ENCODE measurements around the gene GPRC5A. TPM values are rescaled to one million over a fixed set of nuclear protein-coding genes. Genes with fewer than 3 reads are reported as not detected.

Gene GPRC5A
- total and polyA plus RNA-seq, 9 donors = 6.5 to 71.5 (median 37.9) TPM

GRCh38 chr12:12930633-12931219 lies 39.4 kb downstream of the GPRC5A start:
- TF ChIP-seq EP300 (IDR thresholded peaks at IDR 0.05) (no peak), POLR2A (IDR thresholded peaks at IDR 0.05) (no peak), CTCF (IDR thresholded peaks at IDR 0.05) (no peak)
- intact Hi-C loops (cut with DNase I) = no loop called here
- Histone ChIP-seq H3K4me1 (ENCODE audit: insufficient read depth) (no peaks in the 10 kb centered on the region), H3K27ac (no peak overlapping the region), H3K9me3 (no peaks in the 10 kb centered on the region), H3K36me3 (no peaks in the 10 kb centered on the region), H3K4me3 (no peak overlapping the region), H3K27me3 (no peaks in the 10 kb centered on the region)
- no peak for DNase-seq
- 85 to 94% (median 85%) methylated on average over 2 of the region's 2 CpGs for WGBS, 3 donors

GRCh38 chr12:12933742-12934141 lies 42.4 kb downstream of the GPRC5A start:
- WGBS, 3 donors = 91 to 96% (median 96%) methylated on average over 4 of the region's 4 CpGs
- intact Hi-C loops (cut with DNase I) = no loop called here
- Histone ChIP-seq H3K36me3 (no peaks in the 10 kb centered on the region), H3K27ac (no peak overlapping the region), H3K4me3 (no peak overlapping the region), H3K4me1 (ENCODE audit: insufficient read depth) (no peaks in the 10 kb centered on the region), H3K27me3 (no peaks in the 10 kb centered on the region), H3K9me3 (no peaks in the 10 kb centered on the region)
- DNase-seq = no peak
- TF ChIP-seq CTCF (IDR thresholded peaks at IDR 0.05) (no peak), POLR2A (IDR thresholded peaks at IDR 0.05) (no peak), EP300 (IDR thresholded peaks at IDR 0.05) (no peak)

GRCh38 chr12:12934556-12934955 lies 43.2 kb downstream of the GPRC5A start:
- H3K9me3 ChIP-seq = no peaks in the 10 kb centered on the region
- intact Hi-C loops (cut with DNase I) = no loop called here
- no peaks in the 10 kb centered on the region for H3K36me3 ChIP-seq
- no peak overlapping the region for H3K4me3 ChIP-seq
- 18 to 28% (median 25%) methylated on average over 8 of the region's 8 CpGs for WGBS, 3 donors
- H3K4me1 ChIP-seq (ENCODE audit: insufficient read depth) = no peaks in the 10 kb centered on the region
- TF ChIP-seq CTCF (IDR thresholded peaks at IDR 0.05) (no peak), POLR2A (IDR thresholded peaks at IDR 0.05) (no peak), EP300 (IDR thresholded peaks at IDR 0.05) (no peak)
- no peaks in the 10 kb centered on the region for H3K27me3 ChIP-seq
- H3K27ac ChIP-seq = no peak overlapping the region
- DNase-seq = no peak

- Histone ChIP-seq H3K36me3 (no peaks in the 10 kb centered on the region), H3K4me3 (no peak overlapping the region), H3K27me3 (no peaks in the 10 kb centered on the region), H3K4me1 (ENCODE audit: insufficient read depth) (no peaks in the 10 kb centered on the region), H3K9me3 (no peaks in the 10 kb centered on the region), H3K27ac (no peak overlapping the region)
- 94 to 95% (median 94%) methylated on average over 11 of the region's 11 CpGs for WGBS, 3 donors
- intact Hi-C loops (cut with DNase I) = no loop called here
- no peak for DNase-seq
- TF ChIP-seq EP300 (IDR thresholded peaks at IDR 0.05) = no peak
Observed at GRCh38 chr12:12936983-12937491, 45.7 kb downstream of the GPRC5A start.

- intact Hi-C loops (cut with DNase I) = no loop called here
- TF ChIP-seq CTCF (IDR thresholded peaks at IDR 0.05) = no peak
- TF ChIP-seq EP300 (IDR thresholded peaks at IDR 0.05) = no peak
- TF ChIP-seq POLR2A (IDR thresholded peaks at IDR 0.05) = no peak
- H3K9me3 ChIP-seq = no peaks in the 10 kb centered on the region
Observed at GRCh38 chr12:12938541-12938940, 47.2 kb downstream of the GPRC5A start.

More at GRCh38 chr12:12938541-12938940, 47.2 kb downstream of the GPRC5A start:
- no peak overlapping the region for H3K27ac ChIP-seq
- no peak for DNase-seq
- H3K36me3 ChIP-seq = no peaks in the 10 kb centered on the region
- H3K27me3 ChIP-seq = no peaks in the 10 kb centered on the region
- H3K4me3 ChIP-seq = no peak overlapping the region
- 76 to 83% (median 81%) methylated on average over 5 of the region's 5 CpGs for WGBS, 3 donors
- no peaks in the 10 kb centered on the region for H3K4me1 ChIP-seq (ENCODE audit: insufficient read depth)
